HepG2 (cell line): ENCODE data around the gene SLC4A11. TPM values are rescaled to one million over a fixed set of nuclear protein-coding genes. Genes with fewer than 3 reads are reported as not detected.

ENCODE experiments used
- ATAC-seq: fragments of 200-7000 bp; cut with Tn5 transposase; 3 replicates; pipeline ENCODE4 v1.9.1; 2020; ENCODE audit warnings: mild to moderate bottlenecking, moderate library complexity
- BruUV-seq: library from RNA; stranded (reverse); fragments of 400-500 nt; replicated peaks from 2 replicates; lab custom pipeline; 2021; lab: Mats Ljungman, UMichigan
- CTCF ChIA-PET: fragments of 300-600 bp; formaldehyde crosslinking; extraction: SDS; loops from one replicate; lab custom pipeline; 2021; ENCODE audit warnings: low total read pairs, inconsistent platforms, low intra/inter-chr PET ratio; lab: Yijun Ruan, JAX
- POLR2A ChIA-PET: fragments of 350-600 bp; sonication (Branson Sonifier 250); formaldehyde crosslinking; loops from one replicate; lab custom pipeline; 2020; ENCODE audit warnings: antibody characterized with exemption, inconsistent platforms; lab: Yijun Ruan, JAX
- DNase-seq: peaks from one replicate; pipeline ENCODE4 v3.0.0-alpha.2; 2015; ENCODE audit warnings: low spot score
- FAIRE-seq: peaks from 3 replicates; lab custom pipeline; 2011; peaks lifted over from hg19 to GRCh38; lab: Jason Lieb, UNC
- H2AFZ ChIP-seq: one replicate; pipeline ENCODE4 v1.6.1; 2011; ENCODE audit warnings: low read length, inconsistent platforms
- H3K27ac ChIP-seq: fragments of 300-600 bp; 3 replicates; pipeline ENCODE4 v1.8.0; 2011; ENCODE audit warnings: mixed run types, mild to moderate bottlenecking, mixed read lengths, low read length, inconsistent platforms; ENCODE audit not compliant: insufficient read depth; ENCODE audit errors: extremely low read length
- H3K27me3 ChIP-seq, 2 experiments: fragments of 200-600 bp in 1 of 2; 2 replicates in 1 of 2; 3 replicates in 1 of 2; pipeline versions ENCODE4 v1.6.0 to v1.8.0; 2011; ENCODE audit warnings: low read length in 2 of 2, mild to moderate bottlenecking in 2 of 2, moderate library complexity in 2 of 2, inconsistent platforms in 1 of 2; ENCODE audit not compliant: insufficient read depth in 2 of 2, control insufficient read depth in 1 of 2
- H3K36me3 ChIP-seq, 2 experiments: fragments of 200-600 bp in 1 of 2; replicated peaks in 1 of 2; 2 replicates in 1 of 2; 3 replicates in 1 of 2; pipeline versions ENCODE4 v1.5.1 to v1.8.0; 2011; ENCODE audit warnings: low read length in 2 of 2, inconsistent platforms in 1 of 2; ENCODE audit not compliant: insufficient read depth in 2 of 2, control insufficient read depth in 1 of 2
- H3K4me1 ChIP-seq: 2 replicates; pipeline ENCODE4 v1.5.1; 2012; ENCODE audit warnings: low read length, inconsistent platforms; ENCODE audit not compliant: insufficient read depth
- H3K4me2 ChIP-seq: 2 replicates; pipeline ENCODE4 v1.6.0; 2011; ENCODE audit warnings: low read depth, low read length, inconsistent platforms
- H3K4me3 ChIP-seq, 3 experiments: fragments of 200-600 bp in 1 of 3; sonication (generic), shearing (Covaris generic) in 1 of 3; replicated peaks in 1 of 3; 2 replicates each; pipeline ENCODE4 v1.5.1; 2011 to 2016; ENCODE audit warnings: low read length in 3 of 3, inconsistent platforms in 2 of 3, low read depth in 2 of 3, mild to moderate bottlenecking in 2 of 3, control low read depth in 1 of 3, mixed read lengths in 1 of 3; ENCODE audit not compliant: insufficient read depth in 1 of 3
- H3K79me2 ChIP-seq: one replicate; pipeline ENCODE4 v1.6.1; 2011; ENCODE audit warnings: low read length, inconsistent platforms; ENCODE audit not compliant: insufficient read depth
- H3K9ac ChIP-seq: 2 replicates; pipeline ENCODE4 v1.6.0; 2011; ENCODE audit warnings: mild to moderate bottlenecking, low read depth, low read length, inconsistent platforms; ENCODE audit not compliant: insufficient read depth
- H3K9me3 ChIP-seq: 2 replicates; pipeline ENCODE4 v1.5.1; 2012; ENCODE audit warnings: mild to moderate bottlenecking, low read length
- H4K20me1 ChIP-seq: 2 replicates; pipeline ENCODE4 v1.6.0; 2011; ENCODE audit warnings: inconsistent platforms, mild to moderate bottlenecking, low read length, moderate library complexity; ENCODE audit not compliant: insufficient read depth
- AKAP8 ChIP-seq: sonication (generic); formaldehyde crosslinking; IDR thresholded peaks from 2 replicates; pipeline ENCODE4 v1.5.1; 2020; ENCODE audit warnings: mild to moderate bottlenecking, missing genetic modification reagents
- FIP1L1 ChIP-seq: fragments of 200-400 bp; formaldehyde crosslinking; IDR thresholded peaks from 2 replicates; pipeline ENCODE4 v1.6.1; 2018; ENCODE audit warnings: low read depth, mild to moderate bottlenecking, low read length, moderate library complexity, borderline replicate concordance; ENCODE audit not compliant: insufficient read depth
- GZF1 ChIP-seq: sonication (generic); formaldehyde crosslinking; IDR thresholded peaks from 2 replicates; pipeline ENCODE4 v1.5.1; 2020; ENCODE audit warnings: mild to moderate bottlenecking, missing genetic modification reagents
- LCORL ChIP-seq, 2 experiments: fragments of 450-650 bp in 1 of 2; sonication (generic) in 1 of 2; formaldehyde crosslinking in 1 of 2; IDR thresholded peaks; 2 replicates each; pipeline versions ENCODE4 v1.5.0 to v1.6.1; 2017 to 2020; ENCODE audit warnings: antibody characterized with exemption in 1 of 2, missing genetic modification reagents in 1 of 2
- POLR2A ChIP-seq, 2 experiments: IDR thresholded peaks; 2 replicates each; pipeline ENCODE4 v1.6.1; 2011; ENCODE audit warnings: low read depth in 2 of 2, low read length in 2 of 2, mild to moderate bottlenecking in 1 of 2, moderate library complexity in 1 of 2; ENCODE audit not compliant: insufficient read depth in 1 of 2
- POLR2AphosphoS5 ChIP-seq: IDR thresholded peaks from 2 replicates; pipeline ENCODE4 v1.6.1; 2012; ENCODE audit warnings: low read depth, low read length
- RBM22 ChIP-seq: fragments of 200-400 bp; formaldehyde crosslinking; optimal IDR thresholded peaks from 2 replicates; pipeline ENCODE3; 2017; ENCODE audit warnings: mild to moderate bottlenecking, low read length, moderate library complexity
- ZC3H13 ChIP-seq: sonication (generic); formaldehyde crosslinking; IDR thresholded peaks from 2 replicates; pipeline ENCODE4 v1.8.1; 2023; ENCODE audit warnings: mild to moderate bottlenecking, missing genetic modification reagents, moderate library complexity
- ZNF263 ChIP-seq: sonication (generic); formaldehyde crosslinking; IDR thresholded peaks from 2 replicates; pipeline ENCODE4 v1.4.0; 2020; ENCODE audit warnings: missing genetic modification reagents
- ZNF282 ChIP-seq: fragments of 450-650 bp; IDR thresholded peaks from 2 replicates; pipeline ENCODE4 v1.6.1; 2018; ENCODE audit not compliant: partially characterized antibody
- ZNF501 ChIP-seq: sonication (generic); formaldehyde crosslinking; IDR thresholded peaks from 2 replicates; pipeline ENCODE4 v1.5.1; 2020; ENCODE audit warnings: mild to moderate bottlenecking, moderate library complexity, missing genetic modification reagents
- ZNF552 ChIP-seq: sonication (generic); formaldehyde crosslinking; IDR thresholded peaks from 2 replicates; pipeline ENCODE4 v1.9.0; 2022; ENCODE audit warnings: missing genetic modification reagents, mild to moderate bottlenecking, borderline replicate concordance
- ZNF572 ChIP-seq: sonication (generic); formaldehyde crosslinking; IDR thresholded peaks from 2 replicates; pipeline ENCODE4 v1.5.1; 2020; ENCODE audit warnings: mild to moderate bottlenecking, missing genetic modification reagents
- ZNF770 ChIP-seq: sonication (generic); formaldehyde crosslinking; IDR thresholded peaks from 2 replicates; pipeline ENCODE4 v1.5.0; 2020; ENCODE audit warnings: mild to moderate bottlenecking, missing genetic modification reagents
- WGBS: methylation state at CpG from one replicate; pipeline ENCODE4 v1.1.6; 2017; ENCODE audit warnings: low lambda C conversion rate; 5-methylcytosine and 5-hydroxymethylcytosine counted together
- in situ Hi-C: cut with HindIII; loops from 2 replicates; pipeline ENCODE4 v1.10.0; 2017; ENCODE audit warnings: low pct_unique_long_range_greater_than_20kb; ENCODE audit not compliant: extremely low pct_ligation_motif_present
- intact Hi-C: fragments of 100-400 bp; cut with micrococcal nuclease; formaldehyde crosslinking; loops from one replicate; pipeline ENCODE4 v1.10.0; 2022; ENCODE audit not compliant: unreplicated experiment
- polyA plus RNA-seq, 8 experiments: library from polyadenylated mRNA; depleted of rRNA in 3 of 8; stranded (reverse) in 7 of 8; unstranded in 1 of 8; fragments of >200 nt; fragmentation: Illumina TruSeq in 4 of 8; extraction: Trizol in 4 of 8; gene quantifications; 2 replicates each; pipeline versions ENCODE4 v1.2.1 to v1.2.3, GENCODE V29; 2011 to 2016; ENCODE audit warnings: low read depth in 4 of 8, missing spikeins in 1 of 8, mixed read lengths in 1 of 8; ENCODE audit not compliant: insufficient read depth in 1 of 8
- total RNA-seq, 5 experiments: library from RNA; depleted of rRNA; stranded (reverse); fragments of >200 nt; fragmentation: Illumina TruSeq; extraction: Trizol; gene quantifications; 2 replicates each; pipeline ENCODE4 v1.2.3, GENCODE V29; 2016; ENCODE audit warnings: low read depth in 1 of 5
- TF ChIP-seq, protein P1 (sequence below): conservative IDR thresholded peaks from 2 replicates; pipeline ENCODE4 v1.6.1; 2018; ENCODE audit warnings: missing genetic modification reagents

Gene SLC4A11
- total and polyA plus RNA-seq, 2 of the 13 experiments (the other 11 are each of a cell fraction or from before 2014, with no cell fraction given) = 3.9 to 27.0 TPM

DNA sequence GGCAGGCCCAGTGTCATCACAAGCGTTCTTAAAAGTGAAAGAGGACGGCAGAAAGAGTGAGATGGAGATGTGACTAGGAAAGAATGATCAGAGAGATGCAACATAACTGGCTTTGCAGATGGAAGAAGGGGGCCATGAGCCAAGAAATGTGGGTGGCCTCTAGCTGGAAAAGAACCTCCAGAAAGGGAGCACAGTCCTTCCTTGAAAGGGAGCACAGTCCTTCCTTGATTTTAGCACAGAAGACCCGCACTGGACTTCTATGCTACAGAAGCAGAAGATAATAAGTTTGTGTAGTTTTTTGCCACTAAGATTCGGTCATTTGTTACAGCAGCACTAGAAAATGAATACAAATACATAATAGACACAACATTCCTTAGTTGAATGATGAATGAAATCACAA, 58.7 kb downstream of the SLC4A11 start:
- no peak overlapping the region for H3K9ac ChIP-seq
- peaks cover 2% of the 10 kb centered on the region for H3K79me2 ChIP-seq
- no peak overlapping the region for H3K4me3 ChIP-seq
- WGBS = 85% methylated on average over 4 of the region's 4 CpGs
- peaks cover 10% of the 10 kb centered on the region for H3K4me1 ChIP-seq
- no peak for DNase-seq
- POLR2A ChIA-PET = no interaction called here
- H3K9me3 ChIP-seq = no peaks in the 10 kb centered on the region
- ATAC-seq = no peak
- TF ChIP-seq LCORL (IDR thresholded peaks at IDR 0.05) (0 out of 2 replicates have a peak, but pooled peaks have one; percentile 29), LCORL (CRISPR knock-in tag; IDR thresholded peaks at IDR 0.05) (no peak), ZNF263 (peak; percentile 94)
- TF ChIP-seq, protein P1, sequence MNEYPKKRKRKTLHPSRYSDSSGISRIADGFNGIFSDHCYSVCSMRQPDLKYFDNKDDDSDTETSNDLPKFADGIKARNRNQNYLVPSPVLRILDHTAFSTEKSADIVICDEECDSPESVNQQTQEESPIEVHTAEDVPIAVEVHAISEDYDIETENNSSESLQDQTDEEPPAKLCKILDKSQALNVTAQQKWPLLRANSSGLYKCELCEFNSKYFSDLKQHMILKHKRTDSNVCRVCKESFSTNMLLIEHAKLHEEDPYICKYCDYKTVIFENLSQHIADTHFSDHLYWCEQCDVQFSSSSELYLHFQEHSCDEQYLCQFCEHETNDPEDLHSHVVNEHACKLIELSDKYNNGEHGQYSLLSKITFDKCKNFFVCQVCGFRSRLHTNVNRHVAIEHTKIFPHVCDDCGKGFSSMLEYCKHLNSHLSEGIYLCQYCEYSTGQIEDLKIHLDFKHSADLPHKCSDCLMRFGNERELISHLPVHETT = no peak
- TF ChIP-seq, all 625 proteins: peak for 2
- no peak for FAIRE-seq
- Histone ChIP-seq H2AFZ (no peak overlapping the region), H3K36me3 (no peaks in the 10 kb centered on the region; a peak in 2 of 5 replicates), H3K27me3 (no peaks in the 10 kb centered on the region), H3K27ac (no peak overlapping the region), H3K4me2 (no peak overlapping the region), H4K20me1 (no peaks in the 10 kb centered on the region)
- no TSS peak for BruUV-seq
- in situ Hi-C loops = no loop called here
- intact Hi-C loops = no loop called here
- CTCF ChIA-PET = no interaction called here

- ChIA-PET CTCF (no interaction called here), POLR2A (interaction anchor here (2.7 kb wide), 1 partner anchor 16 kb away, joined by 12 read pairs; no protein-coding TSS in a partner anchor)
- 94% methylated on average over 8 of the region's 8 CpGs for WGBS
- Histone ChIP-seq H4K20me1 (no peaks in the 10 kb centered on the region), H3K9ac (no peak overlapping the region), H3K36me3 (no peaks in the 10 kb centered on the region; a peak in 2 of 5 replicates), H3K4me3 (no peak overlapping the region), H3K27me3 (no peaks in the 10 kb centered on the region; a peak in 1 of 5 replicates), H3K27ac (no peak overlapping the region), H2AFZ (no peak overlapping the region), H3K4me2 (no peak overlapping the region), H3K4me1 (peaks cover 18% of the 10 kb centered on the region), H3K79me2 (peaks cover 14% of the 10 kb centered on the region), H3K9me3 (no peaks in the 10 kb centered on the region)
- BruUV-seq = no TSS peak
- in situ Hi-C loops = no loop called here
- no peak for DNase-seq
- intact Hi-C loops = no loop called here
- no peak for ATAC-seq
- FAIRE-seq = no peak
- TF ChIP-seq ZC3H13 (CRISPR knock-in tag) (0 out of 2 replicates have a peak, but pooled peaks have one; percentile 12), POLR2A (IDR thresholded peaks at IDR 0.05; ENCODE audit: insufficient read depth in 1 of 2, low read depth in 2 of 2, low read length in 2 of 2) (0 out of 4 replicates have a peak, but pooled peaks of 1 of the 2 experiments have one; percentile 28), ZNF552 (CRISPR knock-in tag) (no peak), POLR2AphosphoS5 (peak; percentile 43), GZF1 (CRISPR knock-in tag) (no peak), ZNF282 (no peak), ZNF572 (CRISPR knock-in tag) (no peak), FIP1L1 (no peak), ZNF501 (peak; percentile 54; the same call in 1 of the 2 replicates), ZNF770 (CRISPR knock-in tag) (peak; percentile 51; the same call in 1 of the 2 replicates), RBM22 (peak; percentile 21), AKAP8 (CRISPR knock-in tag) (0 out of 2 replicates have a peak, but pooled peaks have one; percentile 19)
These were observed 61.1 kb downstream of the SLC4A11 start for GRCh38 chr20:3177746-3178485.
